ENCODE data around the gene RMP24.

- no peak for TF ChIP-seq YY1 (IDR thresholded peaks at IDR 0.05; ENCODE audit: insufficient read depth, insufficient read length)
- no peak for TF ChIP-seq ZNF274 (IDR thresholded peaks at IDR 0.05; ENCODE audit: low read depth, low read length)
- no peak for TF ChIP-seq SUZ12 (IDR thresholded peaks at IDR 0.05; ENCODE audit: extremely low read depth, insufficient read depth, insufficient read length)
These were observed 37.6 kb upstream of the RMP24 start for GRCh38 chr18:35934891-35935290.

All from NT2/D1 (cell line).